Heart left ventricle (tissue), 13 donors: ENCODE measurements around the gene MB.

Experiments used
- CTCF ChIP-seq, 12 donors: fragments of 200-600 bp; sonication (generic) in 4 of 12; IDR thresholded peaks; one replicate each; pipeline versions ENCODE4 v1.5.0 to v1.8.0; 2018 to 2022; ENCODE audit warnings: antibody characterized with exemption in 12 of 12, mild to moderate bottlenecking in 5 of 12
- POLR2A ChIP-seq, 2 donors: fragments of 450-650 bp; IDR thresholded peaks; one replicate each; pipeline ENCODE4 v1.6.1; 2017; ENCODE audit warnings: antibody characterized with exemption in 2 of 2, mild to moderate bottlenecking in 2 of 2, moderate library complexity in 2 of 2
- donor health status: ischemic (EF 13 %, LVEDD 7.1; RV severe dilation, severe dysfunction).
- donor health status: DM: no; HTN: yes; CAD: no.
- donor health status: DM: no; HTN: no; CAD: no.
- donor health status: ischemic (EF 25% LVEDD 6.9; RV normal size, moderate dysfunction).
- donor health status: ischemic (EF 25% LVEDD 5.7; RV mildly dilated, moderate dysfunction).
- donor health status: ischemic (EF 35%, LVEDD 5.7; RV mildly dilated, moderate dysfunction).
- donor health status: nonischemic (EF 11% LVEDD 7.7; RV severe dilation, severe dysfunction).
- donor health status: DM: yes; HTN: yes; CAD: no.
- donor health status: PGD.
- donor health status: ischemic (EF 29% LVEDD 5.4; RV normal size, mild dysfunction).
- donor health status: nonischemic (EF 23%, LVEDD 6.1; RV moderate dilation, normal function).

DNA sequence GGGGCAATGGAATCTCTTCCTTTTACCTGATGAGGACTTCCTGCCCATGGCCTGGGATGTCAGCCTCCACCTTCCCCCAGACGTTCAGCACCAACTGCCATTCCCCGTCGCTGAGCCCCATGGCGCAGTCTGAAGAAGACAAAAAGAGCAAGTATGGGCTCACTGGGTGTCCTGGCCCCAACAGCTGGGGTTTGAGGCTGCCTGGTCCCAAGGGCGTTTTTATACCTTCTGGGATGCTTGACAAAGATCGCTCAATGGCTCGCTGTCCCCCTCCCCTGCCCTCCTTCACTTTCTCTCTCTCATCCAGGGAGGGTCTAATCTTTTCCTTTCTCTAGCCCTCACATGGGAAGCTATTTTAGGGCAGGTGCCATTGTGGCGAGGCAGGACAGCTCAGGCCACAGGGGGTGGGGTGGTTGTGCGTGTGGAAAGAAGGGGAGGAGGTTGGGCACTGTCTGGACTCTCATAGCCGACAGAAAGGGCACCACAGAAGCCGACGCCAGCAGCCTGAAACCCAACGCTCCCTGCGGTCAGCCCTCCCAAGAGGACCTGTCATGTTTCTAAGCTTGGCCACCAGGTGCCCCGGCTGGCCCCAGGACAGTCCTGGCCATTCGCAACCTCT is at the start of gene MB:
- TF ChIP-seq CTCF (IDR thresholded peaks at IDR 0.05) (no peak), POLR2A (IDR thresholded peaks at IDR 0.05) (peak; percentile 63 to 93)
